Urinary bladder (tissue), 4 donors: ENCODE data around the gene MAN1B1. TPM values are rescaled to one million over a fixed set of nuclear protein-coding genes. Genes with fewer than 3 reads are reported as not detected.

Experiments used
- DNase-seq: peaks from one replicate; pipeline ENCODE4 v3.0.0-alpha.2; 2015; ENCODE audit errors: extremely low spot score
- H3K27ac ChIP-seq: one replicate; pipeline ENCODE4 v1.5.1; 2013; ENCODE audit warnings: low read depth, mild to moderate bottlenecking, moderate library complexity
- H3K36me3 ChIP-seq: one replicate; pipeline ENCODE4 v1.6.1; 2013; ENCODE audit warnings: mild to moderate bottlenecking, moderate library complexity; ENCODE audit not compliant: insufficient read depth
- H3K4me1 ChIP-seq: one replicate; pipeline ENCODE4 v1.6.1; 2013; ENCODE audit warnings: mild to moderate bottlenecking, moderate library complexity; ENCODE audit not compliant: insufficient read depth
- H3K4me3 ChIP-seq: one replicate; pipeline ENCODE4 v1.5.1; 2013; ENCODE audit warnings: low read depth, low read length
- WGBS: extraction: QIAGEN DNeasy Blood & Tissue Kit; methylation state at CpG from one replicate; pipeline ENCODE4 v1.1.7; 2013; 5-methylcytosine and 5-hydroxymethylcytosine counted together
- polyA plus RNA-seq: library from polyadenylated mRNA; stranded (reverse); fragments of 200-250 nt; gene quantifications from one replicate; pipeline ENCODE4 v1.2.3, GENCODE V29; 2013
- total RNA-seq: library from RNA; depleted of rRNA; stranded (reverse); fragments of >200 nt; gene quantifications from one replicate; pipeline ENCODE4 v1.2.3, GENCODE V29; 2014
- donor health status: healthy with polysubstance abuse.
- donor health status: healthy.

The MAN1B1 gene
- total and polyA plus RNA-seq, 2 donors = 29.1 to 38.5 TPM

DNA sequence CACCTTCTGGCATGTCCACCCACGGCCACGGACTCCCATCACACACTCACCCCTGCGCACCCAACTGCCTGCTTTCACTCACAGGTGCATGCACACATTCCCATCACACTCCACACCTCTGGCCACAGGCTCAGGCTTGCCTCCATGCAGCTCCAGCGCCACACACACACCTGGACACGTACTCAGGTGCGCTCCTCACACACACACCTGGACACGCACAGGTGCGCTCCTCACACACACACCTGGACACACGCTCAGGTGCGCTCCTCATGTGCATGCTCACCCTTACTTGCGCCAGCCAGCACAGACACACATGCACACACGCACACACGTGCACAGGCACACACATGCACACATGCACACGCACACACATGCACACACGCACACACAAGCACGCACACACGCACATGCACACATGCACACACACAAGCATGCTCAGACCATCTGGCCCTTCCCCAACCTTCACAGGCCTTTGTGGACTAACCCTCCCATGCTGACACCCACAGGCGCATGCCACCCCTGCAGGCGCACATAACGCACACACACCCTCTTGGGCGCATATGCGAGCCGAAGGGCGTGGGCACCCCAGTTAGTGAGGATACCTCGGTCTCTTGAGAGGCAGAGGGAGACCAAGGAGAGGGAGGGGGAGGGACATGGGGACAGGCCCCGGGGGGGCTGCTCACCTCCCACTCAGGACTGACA, 60.5 kb downstream of the MAN1B1 start:
- Histone ChIP-seq H3K27ac (no peak overlapping the region), H3K4me1 (no peaks in the 10 kb centered on the region), H3K4me3 (no peak overlapping the region), H3K36me3 (no peaks in the 10 kb centered on the region)
- 85% methylated on average over 26 of the region's 26 CpGs for WGBS
- DNase-seq = no peak

DNA sequence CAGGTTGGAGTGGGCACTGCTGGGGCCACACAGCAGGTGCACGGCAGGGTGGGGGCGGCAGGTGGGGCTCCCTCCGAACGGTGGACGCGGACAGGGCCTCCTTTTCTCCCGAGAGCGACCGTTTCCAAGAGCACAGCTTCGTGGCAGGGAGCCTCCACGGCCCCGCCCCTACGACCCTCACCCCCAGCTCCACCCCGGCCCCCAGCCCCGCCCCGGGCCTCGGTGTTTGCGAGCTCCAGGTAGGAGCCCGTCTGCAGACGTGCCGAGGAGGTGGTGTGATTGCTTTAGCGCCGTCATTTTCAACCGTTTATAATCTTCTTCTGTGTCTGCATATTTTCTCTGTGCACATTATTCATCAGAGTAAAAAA, 61.0 kb downstream of the MAN1B1 start:
- no peak overlapping the region for H3K4me3 ChIP-seq
- 33% methylated on average over 24 of the region's 24 CpGs for WGBS
- DNase-seq = no peak
- no peak overlapping the region for H3K27ac ChIP-seq
- no peaks in the 10 kb centered on the region for H3K36me3 ChIP-seq
- H3K4me1 ChIP-seq = no peaks in the 10 kb centered on the region

DNA sequence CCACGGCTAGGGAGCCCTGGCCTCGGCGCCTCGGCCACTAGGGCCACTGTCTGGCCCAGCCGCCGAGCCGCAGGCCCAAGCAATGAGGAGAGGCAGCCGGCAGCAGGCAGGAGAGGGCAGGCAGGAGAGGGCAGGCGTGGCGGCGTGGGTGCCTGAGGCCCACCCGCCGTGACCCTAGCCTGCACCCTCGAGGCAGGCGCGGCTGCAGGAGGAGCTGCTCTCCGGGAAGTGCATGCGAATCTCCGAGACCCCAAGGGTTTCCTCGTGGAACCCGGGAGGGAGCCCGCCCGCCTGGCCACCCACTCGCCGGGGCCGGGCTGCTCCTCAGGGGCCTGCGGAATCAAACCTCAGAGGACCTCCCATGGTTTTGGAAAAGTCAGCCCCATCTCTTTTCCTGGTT, 61.5 kb downstream of the MAN1B1 start:
- Histone ChIP-seq H3K27ac (no peak overlapping the region), H3K36me3 (no peaks in the 10 kb centered on the region), H3K4me3 (no peak overlapping the region), H3K4me1 (no peaks in the 10 kb centered on the region)
- WGBS = 69% methylated on average over 27 of the region's 27 CpGs
- no peak for DNase-seq

DNA sequence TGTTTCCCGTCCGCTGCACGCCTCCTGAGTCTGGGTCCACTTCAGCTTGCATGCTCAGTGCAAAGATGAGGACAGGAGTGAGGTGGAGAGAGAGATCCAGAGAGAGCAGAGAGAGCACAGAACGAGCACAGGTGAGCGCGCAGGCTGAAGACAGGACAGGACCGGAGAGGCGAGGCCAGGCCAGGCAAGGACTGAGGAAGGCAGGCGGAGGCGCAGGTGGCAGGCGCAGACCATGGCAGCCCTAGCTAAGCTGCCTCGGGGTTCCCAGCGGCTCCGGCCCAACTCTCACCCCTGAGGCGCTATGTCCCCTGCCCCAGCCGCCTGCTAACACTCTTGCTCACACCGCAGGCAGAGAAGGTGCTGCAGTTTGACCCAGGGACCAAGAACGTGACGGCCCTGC, 61.9 kb downstream of the MAN1B1 start:
- 79% methylated on average over 19 of the region's 19 CpGs for WGBS
- Histone ChIP-seq H3K36me3 (no peaks in the 10 kb centered on the region), H3K4me3 (no peak overlapping the region), H3K4me1 (no peaks in the 10 kb centered on the region), H3K27ac (no peak overlapping the region)
- no peak for DNase-seq

GRCh38 chr9:137149363-137149762, 62.6 kb downstream of the MAN1B1 start:
- DNase-seq = no peak
- WGBS = 78% methylated on average over 5 of the region's 5 CpGs
- H3K4me3 ChIP-seq = no peak overlapping the region
- H3K36me3 ChIP-seq = no peaks in the 10 kb centered on the region
- no peaks in the 10 kb centered on the region for H3K4me1 ChIP-seq
- no peak overlapping the region for H3K27ac ChIP-seq

DNA sequence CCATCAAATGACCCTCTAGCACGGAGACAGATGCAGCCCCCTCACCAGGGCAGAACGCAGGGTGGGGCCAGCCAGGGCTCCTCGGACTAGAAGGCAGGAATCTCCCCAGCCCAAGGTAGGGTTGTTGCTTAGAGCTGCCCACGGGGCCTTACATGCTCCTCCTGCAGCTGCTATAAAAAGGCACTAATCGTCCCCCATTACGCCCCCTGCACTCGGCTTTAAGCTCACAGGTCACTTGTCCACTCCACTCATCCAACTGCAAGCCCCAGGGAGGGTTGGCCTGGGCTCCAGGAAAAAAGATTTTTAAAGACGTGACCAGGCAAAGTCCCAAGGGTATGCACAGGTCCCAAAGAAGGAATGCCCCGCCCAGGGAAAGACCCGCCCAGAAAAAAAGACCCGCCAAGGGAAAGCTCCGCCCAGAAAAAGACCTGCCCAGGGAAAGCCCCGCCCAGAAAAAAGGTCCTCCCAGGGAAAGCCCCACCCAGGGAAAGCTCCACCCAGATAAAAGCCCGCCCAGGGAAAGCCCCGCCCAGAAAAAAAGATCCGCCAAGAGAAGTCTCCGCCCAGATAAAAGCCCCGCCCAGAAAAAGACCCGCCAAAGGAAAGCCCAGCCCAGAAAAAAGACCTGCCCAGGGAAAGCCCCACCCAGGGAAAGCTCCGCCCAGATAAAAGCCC, 63.3 kb downstream of the MAN1B1 start:
- WGBS = 63% methylated on average over 20 of the region's 20 CpGs
- no peaks in the 10 kb centered on the region for H3K4me1 ChIP-seq
- H3K36me3 ChIP-seq = no peaks in the 10 kb centered on the region
- no peak overlapping the region for H3K4me3 ChIP-seq
- DNase-seq = no peak
- no peak overlapping the region for H3K27ac ChIP-seq

GRCh38 chr9:137150617-137151457, 64.1 kb downstream of the MAN1B1 start:
- Histone ChIP-seq H3K27ac (no peak overlapping the region), H3K36me3 (no peaks in the 10 kb centered on the region), H3K4me1 (no peaks in the 10 kb centered on the region), H3K4me3 (no peak overlapping the region)
- whole genome bisulfite sequencing = 41% methylated on average over 34 of the region's 34 CpGs
- no peak for DNase-seq

GRCh38 chr9:137152844-137153405, 66.1 kb downstream of the MAN1B1 start:
- no peak for DNase-seq
- no peak overlapping the region for H3K4me3 ChIP-seq
- 93% methylated on average over 7 of the region's 7 CpGs for WGBS
- no peaks in the 10 kb centered on the region for H3K36me3 ChIP-seq
- no peaks in the 10 kb centered on the region for H3K4me1 ChIP-seq
- no peak overlapping the region for H3K27ac ChIP-seq

DNA sequence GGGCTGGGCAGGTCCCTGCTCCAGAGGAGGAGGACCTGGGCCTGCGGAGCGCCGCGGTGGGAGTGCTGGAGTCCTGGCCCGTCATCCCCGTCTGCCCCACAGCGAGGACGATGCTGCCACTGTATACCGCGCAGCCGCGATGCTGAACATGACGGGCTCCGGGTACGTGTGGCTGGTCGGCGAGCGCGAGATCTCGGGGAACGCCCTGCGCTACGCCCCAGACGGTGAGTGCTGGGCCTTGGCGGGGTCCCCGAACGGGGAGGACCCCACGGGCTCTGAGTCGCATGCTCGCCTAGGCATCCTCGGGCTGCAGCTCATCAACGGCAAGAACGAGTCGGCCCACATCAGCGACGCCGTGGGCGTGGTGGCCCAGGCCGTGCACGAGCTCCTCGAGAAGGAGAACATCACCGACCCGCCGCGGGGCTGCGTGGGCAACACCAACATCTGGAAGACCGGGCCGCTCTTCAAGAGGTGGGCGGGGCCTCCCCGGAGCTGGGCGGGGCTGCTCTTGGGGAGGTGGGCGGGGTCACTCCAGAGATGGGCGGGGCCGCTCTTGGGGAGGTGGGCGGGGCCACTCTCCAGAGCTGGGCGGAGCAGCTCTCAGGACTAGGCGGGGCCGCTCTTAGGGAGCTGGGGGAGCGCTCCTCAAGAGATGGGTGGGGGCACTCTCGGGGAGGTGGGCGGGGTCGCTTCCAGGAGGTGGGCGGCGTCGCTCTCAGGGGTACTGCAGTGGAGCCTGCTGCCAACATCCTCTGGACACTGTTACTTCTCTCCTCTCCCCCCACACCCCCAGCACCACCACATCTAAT, 70.0 kb downstream of the MAN1B1 start:
- no peak for DNase-seq
- 3% methylated on average over 65 of the region's 65 CpGs for WGBS
- H3K4me3 ChIP-seq = peak overlapping the region; percentile 1
- H3K4me1 ChIP-seq = no peaks in the 10 kb centered on the region
- H3K36me3 ChIP-seq = no peaks in the 10 kb centered on the region
- H3K27ac ChIP-seq = no peak overlapping the region

GRCh38 chr9:137157618-137158415, 71.0 kb downstream of the MAN1B1 start:
- no peak overlapping the region for H3K27ac ChIP-seq
- DNase-seq = no peak
- H3K36me3 ChIP-seq = no peaks in the 10 kb centered on the region
- WGBS = 59% methylated on average over 19 of the region's 19 CpGs
- peaks cover 1% of the 10 kb centered on the region for H3K4me1 ChIP-seq
- H3K4me3 ChIP-seq = no peak overlapping the region

DNA sequence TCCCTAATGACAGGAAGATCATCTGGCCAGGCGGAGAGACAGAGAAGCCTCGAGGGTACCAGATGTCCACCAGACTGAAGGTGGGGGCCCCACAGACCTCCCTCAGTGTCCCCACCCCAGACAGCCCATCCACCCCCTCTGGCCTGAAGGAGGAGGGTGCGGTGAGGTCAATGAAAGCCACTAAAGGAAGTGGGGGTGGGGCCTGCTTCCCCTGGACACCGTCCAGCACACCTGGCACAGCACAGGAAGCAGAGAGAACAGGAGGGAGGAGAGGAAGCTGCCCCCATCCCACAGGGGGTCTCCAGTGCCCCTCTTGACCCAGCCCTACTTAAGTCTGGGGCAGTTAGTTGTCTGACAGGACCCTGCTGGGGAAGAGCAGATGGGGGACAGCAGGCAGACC, 71.8 kb downstream of the MAN1B1 start:
- no peaks in the 10 kb centered on the region for H3K36me3 ChIP-seq
- H3K4me1 ChIP-seq = peaks cover 1% of the 10 kb centered on the region
- no peak overlapping the region for H3K27ac ChIP-seq
- DNase-seq = no peak
- H3K4me3 ChIP-seq = no peak overlapping the region
- 48% methylated on average over 4 of the region's 4 CpGs for WGBS
